ENCODE measurements around the gene IGFBP3. TPM values are rescaled to one million over a fixed set of nuclear protein-coding genes. Genes with fewer than 3 reads are reported as not detected.

IGFBP3 gene
- polyA plus RNA-seq, 3 donors: 0.06 TPM; not detected in 2

GRCh38 chr7:45919993-45920459 is 1.0 kb downstream of the IGFBP3 start:
- Histone ChIP-seq H3K27me3 (ENCODE audit: control insufficient read depth in 2 of 2, insufficient read depth in 2 of 2, low read length in 2 of 2) (peaks cover 55 to 65% of the 10 kb centered on the region in 2 donors), H3K9ac (ENCODE audit: insufficient read depth, low read length, poor library complexity, severe bottlenecking) (no peak overlapping the region), H2AFZ (ENCODE audit: insufficient read depth, low read depth, low read length, poor library complexity, severe bottlenecking) (no peak overlapping the region), H3K4me3 (replicated peaks in 1 of 3; ENCODE audit: low read depth in 2 of 3, low read length in 3 of 3) (no peak overlapping the region), H3K27ac (ENCODE audit: low read depth in 1 of 2, low read length in 2 of 2) (no peak overlapping the region), H4K20me1 (ENCODE audit: insufficient read depth, low read length) (no peaks in the 10 kb centered on the region), H3K4me2 (replicated peaks; ENCODE audit: extremely low read depth, low read length, poor library complexity, severe bottlenecking) (no peak overlapping the region), H3K4me1 (ENCODE audit: control insufficient read depth in 1 of 2, insufficient read depth in 2 of 2, low read length in 2 of 2) (no peaks in the 10 kb centered on the region), H3K9me3 (replicated peaks in 1 of 2; ENCODE audit: control insufficient read depth in 1 of 2, insufficient read depth in 1 of 2, low read length in 2 of 2) (peaks cover 0 to 18% of the 10 kb centered on the region in 2 donors), H3K36me3 (replicated peaks in 1 of 2; ENCODE audit: control insufficient read depth in 1 of 2, insufficient read depth in 2 of 2, low read length in 2 of 2) (no peaks in the 10 kb centered on the region), H3K79me2 (ENCODE audit: insufficient read depth, low read length) (no peaks in the 10 kb centered on the region)
- Mint-ChIP-seq H3K4me3 (peak overlapping the region in 1 of 2 donors; percentile 83), H3K4me1 (peaks cover 4% of the 10 kb centered on the region), H3K27ac (peak overlapping the region in 1 of 7 donors; percentile 16), H3K9me3 (peaks cover 0 to 9% (median 0%) of the 10 kb centered on the region in 7 donors), H3K36me3 (no peaks in the 10 kb centered on the region), H3K27me3 (ENCODE audit: low read depth in 3 of 3) (peaks cover 53 to 77% (median 64%) of the 10 kb centered on the region in 3 donors)
- no peak for DNase-seq
- intact Hi-C loops (cut with micrococcal nuclease): loop anchor here (2.0 to 5.0 kb wide), 3 partner anchors 1257 to 1332 kb away; no protein-coding TSS in a partner anchor
- 12% methylated on average over 13 of the region's 19 CpGs for WGBS (ENCODE audit: insufficient coverage)
- TF ChIP-seq, protein P1, sequence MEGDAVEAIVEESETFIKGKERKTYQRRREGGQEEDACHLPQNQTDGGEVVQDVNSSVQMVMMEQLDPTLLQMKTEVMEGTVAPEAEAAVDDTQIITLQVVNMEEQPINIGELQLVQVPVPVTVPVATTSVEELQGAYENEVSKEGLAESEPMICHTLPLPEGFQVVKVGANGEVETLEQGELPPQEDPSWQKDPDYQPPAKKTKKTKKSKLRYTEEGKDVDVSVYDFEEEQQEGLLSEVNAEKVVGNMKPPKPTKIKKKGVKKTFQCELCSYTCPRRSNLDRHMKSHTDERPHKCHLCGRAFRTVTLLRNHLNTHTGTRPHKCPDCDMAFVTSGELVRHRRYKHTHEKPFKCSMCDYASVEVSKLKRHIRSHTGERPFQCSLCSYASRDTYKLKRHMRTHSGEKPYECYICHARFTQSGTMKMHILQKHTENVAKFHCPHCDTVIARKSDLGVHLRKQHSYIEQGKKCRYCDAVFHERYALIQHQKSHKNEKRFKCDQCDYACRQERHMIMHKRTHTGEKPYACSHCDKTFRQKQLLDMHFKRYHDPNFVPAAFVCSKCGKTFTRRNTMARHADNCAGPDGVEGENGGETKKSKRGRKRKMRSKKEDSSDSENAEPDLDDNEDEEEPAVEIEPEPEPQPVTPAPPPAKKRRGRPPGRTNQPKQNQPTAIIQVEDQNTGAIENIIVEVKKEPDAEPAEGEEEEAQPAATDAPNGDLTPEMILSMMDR (IDR thresholded peaks at IDR 0.05): no peak

DNA sequence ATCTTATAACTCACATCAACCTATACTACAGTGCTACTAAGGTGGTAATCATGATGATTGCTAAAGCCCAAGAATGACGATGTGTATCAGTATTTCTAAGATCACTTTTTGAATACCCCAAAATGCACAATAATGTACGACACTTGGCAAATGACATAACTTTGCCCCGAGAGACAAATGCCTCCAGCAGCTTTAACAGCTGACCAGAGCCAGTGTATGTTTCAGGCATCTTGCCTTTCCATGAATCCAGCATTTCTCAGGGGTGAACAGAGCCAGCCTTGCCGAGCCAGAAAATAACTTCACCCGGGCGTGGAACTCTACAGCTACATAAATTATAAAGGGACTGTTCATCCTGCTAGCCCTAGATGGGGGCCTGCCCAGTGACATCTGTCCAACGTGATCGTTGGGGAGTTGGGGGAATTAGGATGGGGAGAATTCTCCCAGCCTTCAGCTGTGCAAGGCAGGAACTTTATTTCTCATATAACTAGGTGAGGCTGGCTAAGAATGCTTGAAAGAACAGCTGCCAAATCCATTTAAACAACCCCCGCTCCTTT is 1.8 kb downstream of the IGFBP3 start:
- H3K4me1 ChIP-seq (ENCODE audit: control insufficient read depth in 1 of 2, insufficient read depth in 2 of 2, low read length in 2 of 2): no peaks in the 10 kb centered on the region
- Mint-ChIP-seq H3K27ac (no peak overlapping the region), H3K4me3 (peak overlapping the region in 1 of 2 donors; percentile 83), H3K36me3 (no peaks in the 10 kb centered on the region), H3K27me3 (ENCODE audit: low read depth in 3 of 3) (peaks cover 48 to 72% (median 65%) of the 10 kb centered on the region in 3 donors), H3K9me3 (peaks cover 0 to 9% (median 0%) of the 10 kb centered on the region in 7 donors), H3K4me1 (peaks cover 4% of the 10 kb centered on the region)
- peaks cover 0 to 18% of the 10 kb centered on the region in 2 donors for H3K9me3 ChIP-seq (replicated peaks in 1 of 2; ENCODE audit: control insufficient read depth in 1 of 2, insufficient read depth in 1 of 2, low read length in 2 of 2)
- H2AFZ ChIP-seq (ENCODE audit: insufficient read depth, low read depth, low read length, poor library complexity, severe bottlenecking): no peak overlapping the region
- WGBS (ENCODE audit: insufficient coverage): 81% methylated on average over 5 of the region's 9 CpGs
- no peak overlapping the region for H3K4me3 ChIP-seq (replicated peaks in 1 of 3; ENCODE audit: low read depth in 2 of 3, low read length in 3 of 3)
- H3K9ac ChIP-seq (ENCODE audit: insufficient read depth, low read length, poor library complexity, severe bottlenecking): no peak overlapping the region
- no peak for DNase-seq
- intact Hi-C loops (cut with micrococcal nuclease): loop anchor here (2.0 to 5.0 kb wide), 3 partner anchors 1258 to 1333 kb away; no protein-coding TSS in a partner anchor
- TF ChIP-seq, protein P1 (IDR thresholded peaks at IDR 0.05): no peak
- no peaks in the 10 kb centered on the region for H3K36me3 ChIP-seq (replicated peaks in 1 of 2; ENCODE audit: control insufficient read depth in 1 of 2, insufficient read depth in 2 of 2, low read length in 2 of 2)
- peaks cover 52 to 59% of the 10 kb centered on the region in 2 donors for H3K27me3 ChIP-seq (ENCODE audit: control insufficient read depth in 2 of 2, insufficient read depth in 2 of 2, low read length in 2 of 2)
- no peak overlapping the region for H3K27ac ChIP-seq (ENCODE audit: low read depth in 1 of 2, low read length in 2 of 2)
- no peaks in the 10 kb centered on the region for H3K79me2 ChIP-seq (ENCODE audit: insufficient read depth, low read length)
- no peak overlapping the region for H3K4me2 ChIP-seq (replicated peaks; ENCODE audit: extremely low read depth, low read length, poor library complexity, severe bottlenecking)
- no peaks in the 10 kb centered on the region for H4K20me1 ChIP-seq (ENCODE audit: insufficient read depth, low read length)
